SK-N-SH (cell line): ENCODE results near the gene HPCA. TPM values are rescaled to one million over a fixed set of nuclear protein-coding genes. Genes with fewer than 3 reads are reported as not detected.

Source experiments
- CTCF ChIA-PET: fragments of 300-600, 350-600 bp; formaldehyde crosslinking; extraction: SDS; loops from one replicate; lab custom pipeline; 2021; lab: Yijun Ruan, JAX
- POLR2A ChIA-PET: fragments of 350-600 bp; sonication (Branson Sonifier 250); formaldehyde crosslinking; extraction: SDS; loops from one replicate; lab custom pipeline; 2020; ENCODE audit warnings: antibody characterized with exemption, inconsistent platforms; lab: Yijun Ruan, JAX
- DNase-seq: peaks from one replicate; pipeline ENCODE4 v3.0.0; 2012
- H2AFZ ChIP-seq: fragments of 200-600 bp; sonication (generic); 2 replicates; pipeline ENCODE4 v1.8.1; 2016; ENCODE audit warnings: antibody characterized with exemption, mild to moderate bottlenecking, low read depth
- H3F3A ChIP-seq: fragments of 200-600 bp; sonication (generic); replicated peaks from 2 replicates; pipeline ENCODE3; 2016; ENCODE audit warnings: antibody characterized with exemption, mild to moderate bottlenecking; ENCODE audit not compliant: insufficient read depth
- H3K27ac ChIP-seq, 2 experiments: fragments of 200-500 bp in 1 of 2; fragments of 200-600 bp in 1 of 2; sonication (Bioruptor generic) in 1 of 2; sonication (generic), shearing (Covaris generic) in 1 of 2; 2 replicates each; pipeline versions ENCODE4 v1.5.1 to v1.6.1; 2014 to 2016; ENCODE audit warnings: low read depth in 2 of 2, inconsistent platforms in 1 of 2, low read length in 1 of 2, mild to moderate bottlenecking in 1 of 2, mixed read lengths in 1 of 2
- H3K27me3 ChIP-seq: fragments of 200-600 bp; sonication (generic), shearing (Covaris generic); 2 replicates; pipeline ENCODE4 v1.6.1; 2016; ENCODE audit warnings: mixed run types; ENCODE audit not compliant: insufficient read depth
- H3K36me3 ChIP-seq, 2 experiments: fragments of 200-500 bp in 1 of 2; fragments of 200-600 bp in 1 of 2; sonication (Bioruptor generic) in 1 of 2; sonication (generic) in 1 of 2; replicated peaks in 1 of 2; 2 replicates each; pipeline versions ENCODE3 to v1.5.1; 2014 to 2016; ENCODE audit warnings: low read length in 1 of 2, mild to moderate bottlenecking in 1 of 2; ENCODE audit not compliant: insufficient read depth in 2 of 2, control insufficient read depth in 1 of 2
- H3K4me1 ChIP-seq, 2 experiments: fragments of 200-500 bp in 1 of 2; fragments of 200-600 bp in 1 of 2; sonication (Bioruptor generic) in 1 of 2; sonication (generic), shearing (Covaris generic) in 1 of 2; 2 replicates each; pipeline versions ENCODE4 v1.5.1 to v1.6.1; 2014 to 2016; ENCODE audit warnings: low read depth in 1 of 2, low read length in 1 of 2, mixed run types in 1 of 2; ENCODE audit not compliant: insufficient read depth in 2 of 2, control insufficient read depth in 1 of 2
- H3K4me2 ChIP-seq: fragments of 200-600 bp; sonication (generic), shearing (Covaris generic); 2 replicates; pipeline ENCODE4 v1.6.1; 2017; ENCODE audit warnings: mixed run types
- H3K4me3 ChIP-seq, 2 experiments: fragments of 200-500 bp in 1 of 2; fragments of 200-600 bp in 1 of 2; sonication (Bioruptor generic) in 1 of 2; sonication (generic), shearing (Covaris generic) in 1 of 2; 2 replicates each; pipeline versions ENCODE4 v1.5.1 to v1.8.1; 2014 to 2016; ENCODE audit warnings: low read depth in 2 of 2, inconsistent platforms in 1 of 2, low read length in 1 of 2, mild to moderate bottlenecking in 1 of 2, mixed read lengths in 1 of 2, moderate library complexity in 1 of 2
- H3K79me2 ChIP-seq: fragments of 200-600 bp; sonication (generic); 2 replicates; pipeline ENCODE4 v1.8.1; 2017; ENCODE audit warnings: mild to moderate bottlenecking; ENCODE audit not compliant: insufficient read depth
- H3K9ac ChIP-seq: fragments of 200-600 bp; sonication (generic); 2 replicates; pipeline ENCODE4 v1.6.1; 2017; ENCODE audit warnings: mixed run types
- H3K9me2 ChIP-seq: fragments of 200-600 bp; sonication (generic); 2 replicates; pipeline ENCODE4 v1.6.1; 2017; ENCODE audit warnings: mixed run types
- H3K9me3 ChIP-seq: fragments of 200-600 bp; sonication (generic); 2 replicates; pipeline ENCODE4 v1.6.1; 2017; ENCODE audit warnings: mixed run types, mild to moderate bottlenecking, moderate library complexity
- H4K20me1 ChIP-seq: fragments of 200-600 bp; sonication (generic); 2 replicates; pipeline ENCODE4 v1.6.1; 2017; ENCODE audit warnings: mild to moderate bottlenecking, mixed run types; ENCODE audit not compliant: insufficient read depth
- FOXM1 ChIP-seq: IDR thresholded peaks from 2 replicates; pipeline ENCODE4 v1.4.0; 2012; ENCODE audit warnings: low read depth, mild to moderate bottlenecking
- GATA2 ChIP-seq: sonication (generic); formaldehyde crosslinking; IDR thresholded peaks from 2 replicates; pipeline ENCODE4 v1.5.0; 2020; ENCODE audit warnings: mild to moderate bottlenecking, missing genetic modification reagents
- NRF1 ChIP-seq: IDR thresholded peaks from 2 replicates; pipeline ENCODE4 v1.6.1; 2012; ENCODE audit warnings: low read depth, mild to moderate bottlenecking, low read length
- RAD21 ChIP-seq: IDR thresholded peaks from 2 replicates; pipeline ENCODE4 v1.6.1; 2012; ENCODE audit warnings: mild to moderate bottlenecking, low read length
- RFX5 ChIP-seq: IDR thresholded peaks from 2 replicates; pipeline ENCODE4 v1.6.1; 2012; ENCODE audit warnings: mild to moderate bottlenecking, improper control_type of control experiment, low read length
- SMC3 ChIP-seq: IDR thresholded peaks from 2 replicates; pipeline ENCODE4 v1.6.1; 2012; ENCODE audit warnings: low read depth, low read length, improper control_type of control experiment
- YY1 ChIP-seq: IDR thresholded peaks from 2 replicates; pipeline ENCODE4 v1.4.0; 2012; ENCODE audit warnings: low read depth, mild to moderate bottlenecking
- WGBS: methylation state at CpG from one replicate; pipeline ENCODE4 v1.1.6; 2017; ENCODE audit warnings: low lambda C conversion rate; 5-methylcytosine and 5-hydroxymethylcytosine counted together
- polyA plus RNA-seq, 3 experiments: library from polyadenylated mRNA; depleted of rRNA; stranded (reverse); fragments of >200 nt; gene quantifications; 2 replicates each; pipeline ENCODE4 v1.2.3, GENCODE V29; 2012
- TF ChIP-seq, protein P1 (sequence below): IDR thresholded peaks from 2 replicates; pipeline ENCODE4 v1.6.1; 2012; ENCODE audit warnings: mild to moderate bottlenecking, low read depth, low read length, moderate library complexity
- TF ChIP-seq, protein P2 (sequence below): fragments of 150-350 bp; IDR thresholded peaks from 2 replicates; pipeline ENCODE4 v1.6.1; 2016; ENCODE audit warnings: mild to moderate bottlenecking, low read depth, low read length
- TF ChIP-seq, protein P3 (sequence below): IDR thresholded peaks from 2 replicates; pipeline ENCODE4; 2012
- TF ChIP-seq, protein P4 (sequence below): fragments of 150-350 bp; IDR thresholded peaks from 2 replicates; pipeline ENCODE4 v1.6.1; 2017; ENCODE audit warnings: antibody characterized with exemption, low read length, low read depth, borderline replicate concordance

The HPCA gene
- polyA plus RNA-seq, 1 of the 3 experiments (the other 2 are of a cell fraction): not detected

DNA sequence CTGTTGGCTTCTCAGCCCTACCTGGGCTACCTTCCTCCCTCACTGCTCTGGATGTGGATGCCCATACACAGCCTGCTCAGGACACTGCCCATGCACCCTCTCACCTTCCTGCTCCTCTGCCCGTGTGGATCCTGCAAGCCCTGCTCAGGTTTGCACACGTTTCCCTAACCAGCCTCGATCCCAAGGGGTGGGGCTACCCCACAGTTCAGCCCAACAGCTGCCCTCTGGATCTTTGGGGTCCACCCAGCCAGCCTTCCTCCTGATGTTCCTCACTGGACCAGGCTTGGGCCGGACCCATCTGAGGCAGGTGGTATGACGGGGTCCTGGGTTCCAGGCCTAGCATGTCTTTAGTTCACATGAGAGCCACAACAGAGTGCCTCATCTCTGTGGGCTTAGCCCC is 10.2 kb downstream of the HPCA start (continued):
- TF ChIP-seq, protein P1, sequence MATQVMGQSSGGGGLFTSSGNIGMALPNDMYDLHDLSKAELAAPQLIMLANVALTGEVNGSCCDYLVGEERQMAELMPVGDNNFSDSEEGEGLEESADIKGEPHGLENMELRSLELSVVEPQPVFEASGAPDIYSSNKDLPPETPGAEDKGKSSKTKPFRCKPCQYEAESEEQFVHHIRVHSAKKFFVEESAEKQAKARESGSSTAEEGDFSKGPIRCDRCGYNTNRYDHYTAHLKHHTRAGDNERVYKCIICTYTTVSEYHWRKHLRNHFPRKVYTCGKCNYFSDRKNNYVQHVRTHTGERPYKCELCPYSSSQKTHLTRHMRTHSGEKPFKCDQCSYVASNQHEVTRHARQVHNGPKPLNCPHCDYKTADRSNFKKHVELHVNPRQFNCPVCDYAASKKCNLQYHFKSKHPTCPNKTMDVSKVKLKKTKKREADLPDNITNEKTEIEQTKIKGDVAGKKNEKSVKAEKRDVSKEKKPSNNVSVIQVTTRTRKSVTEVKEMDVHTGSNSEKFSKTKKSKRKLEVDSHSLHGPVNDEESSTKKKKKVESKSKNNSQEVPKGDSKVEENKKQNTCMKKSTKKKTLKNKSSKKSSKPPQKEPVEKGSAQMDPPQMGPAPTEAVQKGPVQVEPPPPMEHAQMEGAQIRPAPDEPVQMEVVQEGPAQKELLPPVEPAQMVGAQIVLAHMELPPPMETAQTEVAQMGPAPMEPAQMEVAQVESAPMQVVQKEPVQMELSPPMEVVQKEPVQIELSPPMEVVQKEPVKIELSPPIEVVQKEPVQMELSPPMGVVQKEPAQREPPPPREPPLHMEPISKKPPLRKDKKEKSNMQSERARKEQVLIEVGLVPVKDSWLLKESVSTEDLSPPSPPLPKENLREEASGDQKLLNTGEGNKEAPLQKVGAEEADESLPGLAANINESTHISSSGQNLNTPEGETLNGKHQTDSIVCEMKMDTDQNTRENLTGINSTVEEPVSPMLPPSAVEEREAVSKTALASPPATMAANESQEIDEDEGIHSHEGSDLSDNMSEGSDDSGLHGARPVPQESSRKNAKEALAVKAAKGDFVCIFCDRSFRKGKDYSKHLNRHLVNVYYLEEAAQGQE: no peak

DNA sequence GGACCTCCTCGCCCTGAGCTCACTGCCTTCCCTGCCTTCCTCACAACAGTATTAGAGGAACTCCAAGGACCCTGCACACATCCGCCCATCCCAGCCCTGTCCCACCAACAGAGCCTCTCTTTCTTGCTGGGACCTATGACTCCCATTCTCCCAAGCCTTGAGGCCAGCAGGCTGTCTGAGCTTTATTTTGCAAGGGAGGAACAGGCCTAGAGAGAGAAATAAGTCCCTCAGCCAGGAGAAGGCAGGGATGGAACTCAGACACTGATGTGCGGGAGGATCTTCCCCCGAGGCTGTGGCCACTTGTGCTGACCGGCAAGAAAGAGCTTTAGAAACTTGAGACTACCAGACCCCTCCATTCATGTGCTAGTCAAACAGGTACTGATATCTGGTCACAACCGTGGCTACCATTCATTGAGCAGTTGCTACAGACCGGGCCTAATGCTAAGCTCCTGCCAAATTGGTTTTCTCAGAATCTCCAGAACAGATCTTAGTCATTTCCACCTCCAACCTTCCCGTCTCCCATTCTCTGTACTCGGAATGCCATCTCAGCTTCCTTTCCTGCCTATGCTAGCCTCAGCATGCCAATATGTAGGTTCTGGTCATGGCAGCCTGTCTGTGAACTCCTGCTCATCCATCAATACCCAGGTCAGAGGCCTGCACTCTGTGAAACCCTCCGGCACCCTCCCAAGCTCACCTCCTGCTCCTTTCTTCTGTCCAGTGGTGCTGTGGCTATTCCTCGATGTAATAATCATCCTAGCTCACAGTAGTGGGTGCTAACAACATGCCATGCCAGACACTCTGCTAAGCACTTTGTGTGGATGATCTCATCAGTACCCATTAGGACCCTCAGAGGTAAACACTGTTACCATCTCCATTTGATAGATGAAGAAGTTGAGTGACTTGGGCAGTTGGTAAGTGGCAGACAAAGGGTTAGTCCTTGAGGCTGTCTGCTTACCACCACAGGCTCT is 11.1 kb downstream of the HPCA start:
- Histone ChIP-seq H2AFZ (no peak overlapping the region), H3K4me2 (no peak overlapping the region), H3K9ac (no peak overlapping the region), H4K20me1 (no peaks in the 10 kb centered on the region), H3K4me1 (peaks cover 0 to 11% of the 10 kb centered on the region in 2 experiments; a peak in 1 of 4 replicates), H3K36me3 (no peaks in the 10 kb centered on the region), H3F3A (no peaks in the 10 kb centered on the region), H3K27ac (no peak overlapping the region), H3K4me3 (no peak overlapping the region), H3K9me2 (no peaks in the 10 kb centered on the region), H3K27me3 (peaks cover 3% of the 10 kb centered on the region; the same call in 1 of the 2 replicates), H3K9me3 (no peaks in the 10 kb centered on the region), H3K79me2 (no peaks in the 10 kb centered on the region)
- POLR2A ChIA-PET: interaction anchor here (0.6 kb wide), 1 partner anchor 8 kb away, joined by 3 read pairs; no protein-coding TSS in a partner anchor
- TF ChIP-seq, protein P2, sequence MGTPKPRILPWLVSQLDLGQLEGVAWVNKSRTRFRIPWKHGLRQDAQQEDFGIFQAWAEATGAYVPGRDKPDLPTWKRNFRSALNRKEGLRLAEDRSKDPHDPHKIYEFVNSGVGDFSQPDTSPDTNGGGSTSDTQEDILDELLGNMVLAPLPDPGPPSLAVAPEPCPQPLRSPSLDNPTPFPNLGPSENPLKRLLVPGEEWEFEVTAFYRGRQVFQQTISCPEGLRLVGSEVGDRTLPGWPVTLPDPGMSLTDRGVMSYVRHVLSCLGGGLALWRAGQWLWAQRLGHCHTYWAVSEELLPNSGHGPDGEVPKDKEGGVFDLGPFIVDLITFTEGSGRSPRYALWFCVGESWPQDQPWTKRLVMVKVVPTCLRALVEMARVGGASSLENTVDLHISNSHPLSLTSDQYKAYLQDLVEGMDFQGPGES: no peak
- no peak for TF ChIP-seq RFX5
- TF ChIP-seq, protein P3, sequence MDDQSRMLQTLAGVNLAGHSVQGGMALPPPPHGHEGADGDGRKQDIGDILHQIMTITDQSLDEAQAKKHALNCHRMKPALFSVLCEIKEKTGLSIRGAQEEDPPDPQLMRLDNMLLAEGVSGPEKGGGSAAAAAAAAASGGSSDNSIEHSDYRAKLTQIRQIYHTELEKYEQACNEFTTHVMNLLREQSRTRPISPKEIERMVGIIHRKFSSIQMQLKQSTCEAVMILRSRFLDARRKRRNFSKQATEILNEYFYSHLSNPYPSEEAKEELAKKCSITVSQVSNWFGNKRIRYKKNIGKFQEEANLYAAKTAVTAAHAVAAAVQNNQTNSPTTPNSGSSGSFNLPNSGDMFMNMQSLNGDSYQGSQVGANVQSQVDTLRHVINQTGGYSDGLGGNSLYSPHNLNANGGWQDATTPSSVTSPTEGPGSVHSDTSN: no peak
- TF ChIP-seq NRF1: no peak
- no peak for TF ChIP-seq SMC3
- no peak for TF ChIP-seq RAD21
- TF ChIP-seq, protein P1: no peak
- no peak for TF ChIP-seq GATA2 (CRISPR knock-in tag)
- TF ChIP-seq FOXM1: no peak
- TF ChIP-seq, protein P4, sequence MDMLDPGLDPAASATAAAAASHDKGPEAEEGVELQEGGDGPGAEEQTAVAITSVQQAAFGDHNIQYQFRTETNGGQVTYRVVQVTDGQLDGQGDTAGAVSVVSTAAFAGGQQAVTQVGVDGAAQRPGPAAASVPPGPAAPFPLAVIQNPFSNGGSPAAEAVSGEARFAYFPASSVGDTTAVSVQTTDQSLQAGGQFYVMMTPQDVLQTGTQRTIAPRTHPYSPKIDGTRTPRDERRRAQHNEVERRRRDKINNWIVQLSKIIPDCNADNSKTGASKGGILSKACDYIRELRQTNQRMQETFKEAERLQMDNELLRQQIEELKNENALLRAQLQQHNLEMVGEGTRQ: no peak
- no peak for TF ChIP-seq YY1
- DNase-seq: peak; percentile 7
- 91% methylated on average over 11 of the region's 11 CpGs for WGBS
- CTCF ChIA-PET: interaction anchor here (0.9 to 3.6 kb wide), 6 partner anchors 11 to 189 kb away, joined by 3 to 19 read pairs (median 4); partner anchors contain the start of gene HPCA
